Germinal center (tissue), 1 donor: ENCODE data around the gene MANSC4.
"Not testable (repeated sequence)": the region's sequence is repeated elsewhere in the genome, so short reads cannot be mapped to it uniquely, and the experiment has no call there.

Source experiments
- DNase-seq: peaks from one replicate; pipeline ENCODE4 v3.0.0; 2012; ENCODE audit warnings: mixed read lengths, low spot score

MANSC4 gene

DNA sequence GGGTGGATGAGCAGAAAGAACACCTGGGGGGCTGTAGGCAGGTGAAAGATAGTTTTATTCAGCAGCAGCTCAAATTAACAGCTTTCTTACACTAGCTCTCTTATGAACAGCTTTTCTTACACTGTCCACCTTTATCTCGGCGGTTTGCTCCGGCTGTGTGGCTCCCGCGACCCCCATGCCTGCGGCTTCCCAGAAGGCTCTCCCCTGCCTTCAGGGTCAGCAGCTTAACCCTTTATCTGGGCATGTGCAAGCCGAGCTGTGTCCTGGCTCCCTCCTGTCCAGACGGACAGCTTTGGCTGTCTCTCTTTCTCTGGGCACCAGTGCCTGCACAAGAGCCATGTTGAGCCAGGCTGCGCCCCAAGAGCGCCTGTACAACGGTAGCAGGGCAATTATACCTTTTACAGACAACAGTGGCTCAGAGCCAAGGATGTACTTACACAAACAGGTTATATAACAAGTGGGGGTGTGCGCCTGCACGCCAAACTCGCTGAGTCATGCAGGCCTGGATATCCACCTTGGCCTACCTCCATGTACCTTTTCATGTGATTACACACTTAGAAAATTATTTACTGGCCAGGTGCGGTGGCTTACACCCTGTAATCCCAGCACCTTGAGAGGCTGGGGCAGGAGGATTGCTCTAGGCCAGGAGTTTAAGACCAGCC, 28.5 kb downstream of the MANSC4 start:
- DNase-seq: no peak

DNA sequence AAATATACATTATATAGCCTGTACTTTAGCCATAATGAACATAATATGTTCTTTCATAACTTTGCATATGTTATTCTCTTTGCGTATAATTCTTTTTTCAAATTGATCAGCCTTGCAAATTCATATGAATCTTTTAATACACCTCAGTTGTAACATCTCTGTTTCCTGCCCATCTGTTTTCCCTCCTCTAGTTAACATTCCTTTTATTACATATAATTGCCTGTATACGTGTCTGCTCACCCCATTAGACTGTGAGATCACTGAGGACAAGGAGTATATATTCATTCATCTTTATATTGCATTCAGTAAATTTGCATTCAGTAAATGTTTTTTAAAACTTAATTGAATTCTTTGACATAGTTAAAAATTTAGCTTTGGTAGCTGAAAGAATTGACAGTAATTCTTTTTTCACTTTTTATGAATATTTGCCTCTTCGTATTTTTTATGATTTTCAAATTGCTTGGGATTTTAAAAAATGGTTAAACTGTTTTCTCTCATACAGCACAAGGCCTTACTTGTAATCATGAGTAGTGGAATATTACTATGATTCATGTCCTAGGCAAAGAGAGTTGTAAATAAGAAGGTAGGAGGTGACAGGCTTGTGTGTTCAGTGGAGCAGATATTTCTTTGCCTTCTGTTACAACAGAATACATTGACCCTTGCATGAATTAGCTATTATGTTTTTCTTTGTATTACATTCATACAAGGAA, 32.8 kb downstream of the MANSC4 start:
- no peak for DNase-seq

DNA sequence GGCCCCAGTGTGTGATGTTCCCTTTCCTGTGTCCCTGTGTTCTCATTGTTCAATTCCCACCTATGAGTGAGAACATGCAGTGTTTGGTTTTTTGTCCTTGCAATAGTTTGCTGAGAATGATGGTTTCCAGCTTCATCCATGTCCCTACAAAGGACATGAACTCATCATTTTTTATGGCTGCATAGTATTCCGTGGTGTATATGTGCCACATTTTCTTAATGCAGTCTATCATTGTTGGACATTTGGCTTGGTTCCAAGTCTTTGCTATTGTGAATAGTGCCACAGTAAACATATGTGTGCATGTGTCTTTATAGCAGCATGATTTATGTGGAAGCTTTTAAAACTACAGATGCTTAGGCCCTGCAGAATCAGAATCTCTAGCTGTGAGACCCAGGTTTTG, 34.3 kb downstream of the MANSC4 start:
- not testable (repeated sequence) for DNase-seq

DNA sequence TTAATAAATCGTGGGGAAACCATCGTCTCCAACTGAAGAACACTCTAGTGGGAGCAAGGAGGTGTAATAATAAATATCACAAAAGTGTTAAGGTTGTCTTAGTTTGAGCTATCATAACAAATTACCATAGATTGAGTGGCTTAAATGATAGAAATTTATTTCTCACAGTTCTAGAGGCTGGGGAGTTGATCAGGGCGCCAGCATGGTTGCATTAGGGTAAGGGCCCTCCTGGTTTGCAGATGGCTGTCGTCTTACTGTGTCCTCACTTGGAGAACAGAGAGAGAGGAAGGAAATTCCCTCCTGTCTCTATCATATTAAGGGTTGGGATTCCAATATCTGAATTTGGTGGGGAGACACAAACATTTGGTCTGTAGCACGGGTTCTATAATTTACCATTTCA, 36.4 kb downstream of the MANSC4 start:
- no peak for DNase-seq

DNA sequence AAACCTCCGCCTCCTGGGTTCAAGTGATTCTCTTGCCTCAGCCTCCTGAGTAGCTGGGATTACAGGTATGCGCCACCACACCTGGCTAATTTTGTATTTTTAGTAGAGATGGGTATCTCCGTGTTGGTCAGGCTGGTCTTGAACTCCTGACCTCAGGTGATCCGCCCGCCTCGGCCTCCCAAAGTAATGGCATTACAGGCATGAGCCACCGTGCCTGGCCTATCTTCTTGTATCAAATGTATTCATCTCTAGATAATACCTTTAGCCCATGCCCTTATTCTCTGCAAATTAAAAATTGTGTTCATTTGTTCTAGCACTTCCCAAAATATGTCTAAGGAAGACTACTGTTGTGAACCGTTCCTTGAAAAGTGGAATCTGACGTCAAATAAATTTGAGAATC, 45.7 kb downstream of the MANSC4 start:
- not testable (repeated sequence) for DNase-seq

DNA sequence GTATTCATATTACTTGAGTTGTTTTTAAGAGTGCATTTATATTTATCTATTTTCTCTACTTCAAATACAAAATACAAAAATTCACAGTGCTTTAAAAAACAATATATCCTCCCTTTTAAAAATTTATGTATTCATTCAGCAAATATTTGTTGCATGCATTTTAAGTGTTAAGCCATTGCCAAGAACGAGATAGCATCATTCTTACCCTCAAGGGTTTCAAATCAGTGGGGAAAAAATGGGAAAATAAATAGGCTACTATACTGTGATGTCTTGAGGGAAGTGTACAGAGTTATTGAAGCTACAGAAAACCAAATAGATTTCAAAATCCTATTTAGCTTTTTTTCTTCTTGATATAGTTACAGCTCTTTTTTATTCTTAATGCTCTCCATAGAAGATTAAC, 46.2 kb downstream of the MANSC4 start:
- DNase-seq: no peak

DNA sequence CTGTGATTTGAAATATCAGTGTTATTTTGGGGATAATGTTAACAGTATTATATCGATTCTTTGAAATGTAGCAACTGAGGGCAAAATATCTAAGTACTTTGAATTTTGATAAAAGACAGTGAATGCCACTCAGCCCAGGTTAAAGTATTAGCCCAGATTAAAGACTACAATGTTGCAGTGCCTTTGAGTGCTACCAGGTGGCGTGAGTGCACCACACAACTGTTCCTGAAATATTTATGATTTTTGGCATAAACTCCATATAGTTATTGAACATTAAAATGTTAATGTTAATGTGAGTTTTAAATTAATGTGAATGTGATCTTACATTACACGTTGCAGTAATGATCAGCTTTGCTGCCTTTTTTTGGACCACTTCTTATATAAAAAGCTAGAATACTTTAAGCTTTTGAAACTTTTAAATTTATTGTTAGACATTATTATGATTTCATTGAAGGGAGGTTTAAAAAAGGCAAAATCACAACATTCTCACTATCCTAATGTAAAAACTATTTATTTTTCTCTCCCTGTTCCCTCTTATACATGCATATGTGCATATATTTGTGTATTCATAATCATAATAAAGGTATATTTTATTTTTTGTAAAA, 46.9 kb downstream of the MANSC4 start:
- DNase-seq: peak; percentile 56

DNA sequence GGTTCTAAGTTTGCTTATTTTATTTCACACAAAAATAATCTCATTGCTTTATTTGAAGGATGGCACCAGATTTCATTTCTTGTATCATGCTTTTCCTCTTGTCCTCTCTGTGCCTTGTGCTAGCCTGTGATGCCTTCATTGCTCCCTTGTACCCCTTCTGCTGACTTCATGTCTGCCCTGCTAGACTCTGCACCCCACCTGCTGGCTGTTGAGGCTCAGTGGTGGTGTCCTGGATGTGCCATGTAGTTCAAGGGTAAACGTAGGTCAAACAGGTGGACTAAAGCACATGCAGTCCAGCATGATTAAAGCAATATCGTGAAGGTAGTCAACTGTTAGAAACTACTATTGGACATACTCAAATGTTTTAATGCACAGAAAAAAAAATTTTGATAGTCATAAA, 47.8 kb downstream of the MANSC4 start:
- no peak for DNase-seq

DNA sequence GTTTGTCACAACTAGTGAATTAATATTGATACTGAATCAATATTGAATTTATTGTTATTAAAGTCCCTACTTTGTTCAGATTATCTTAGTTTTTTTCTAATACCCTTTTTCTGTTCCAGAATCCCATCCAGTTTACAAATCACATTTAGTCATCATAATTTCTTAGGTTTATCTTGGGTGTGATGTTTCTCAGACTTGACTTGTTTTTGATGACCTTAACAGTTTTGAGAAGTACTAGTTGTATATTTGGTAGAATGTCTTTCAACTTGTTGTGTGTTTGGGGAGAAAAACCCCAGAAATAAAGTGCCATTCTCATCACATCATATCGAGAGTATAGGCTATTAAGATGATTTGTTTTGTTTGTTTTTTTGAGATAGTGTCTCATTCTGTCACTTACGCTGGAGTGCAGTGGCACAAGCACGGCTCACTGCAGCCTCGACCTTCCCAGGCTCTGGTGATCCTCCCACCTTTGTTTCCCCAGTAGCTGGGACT, 49.9 kb downstream of the MANSC4 start:
- DNase-seq: no peak

DNA sequence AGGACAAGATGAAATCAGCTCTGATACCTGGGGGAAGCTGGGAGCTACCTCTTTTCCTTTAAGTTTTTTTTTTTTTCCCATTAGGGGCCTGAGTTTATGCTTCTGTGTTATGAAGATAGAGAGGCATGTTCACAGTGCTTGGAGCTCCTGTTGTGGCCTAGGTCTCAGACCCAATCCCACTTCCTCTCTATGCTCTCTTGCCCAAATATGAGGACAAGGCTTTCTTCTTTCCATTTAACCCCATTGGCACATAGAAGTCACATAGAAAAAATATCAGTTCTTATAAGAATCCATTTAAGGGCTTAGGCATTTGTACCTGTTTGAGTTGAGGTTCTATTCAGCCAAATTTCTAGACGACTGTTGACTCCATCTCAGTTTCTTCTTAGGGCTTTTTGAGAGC, 56.8 kb downstream of the MANSC4 start:
- DNase-seq: no peak
